Measurements from ENCODE around the gene ATP11C. TPM values are rescaled to one million over a fixed set of nuclear protein-coding genes. Genes with fewer than 3 reads are reported as not detected.

ATP11C gene
- total and polyA plus RNA-seq, 10 of the 15 experiments (the other 5 are each of a cell fraction or from before 2014, with no cell fraction given): 16.2 to 44.0 (median 24.8) TPM

DNA sequence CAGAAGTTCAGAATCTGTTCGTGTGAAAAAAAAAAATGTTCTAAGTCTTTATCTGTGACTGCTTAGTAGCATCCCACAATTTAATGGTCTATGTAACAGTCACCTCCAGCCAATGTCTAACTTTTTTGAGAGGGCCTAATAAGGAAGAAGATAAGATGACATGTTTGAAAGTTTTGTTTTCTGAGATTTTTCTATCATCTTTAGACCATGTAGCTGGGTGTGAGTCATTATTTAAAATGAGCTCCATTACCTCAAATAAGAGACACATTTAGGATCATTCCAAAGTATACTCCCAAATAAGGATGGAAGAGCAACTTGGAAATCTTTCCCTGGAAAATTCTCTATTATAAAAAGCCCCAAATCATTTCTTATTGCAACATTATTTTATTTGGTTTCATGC, 196.7 kb downstream of the ATP11C start:
- WGBS (ENCODE audit: insufficient coverage, insufficient replicate concordance, low lambda C conversion rate, missing lambda C conversion rate): 53% methylated on average over 1 of the region's 1 CpG
- TF ChIP-seq TBL1XR1 (IDR thresholded peaks at IDR 0.05; ENCODE audit: low read depth, low read length) (no peak), ZZZ3 (IDR thresholded peaks at IDR 0.05; ENCODE audit: control insufficient read depth, insufficient read length, low read depth) (no peak), ESRRA (IDR thresholded peaks at IDR 0.05; ENCODE audit: low read length) (no peak), SMC3 (IDR thresholded peaks at IDR 0.05; ENCODE audit: borderline replicate concordance, low read length) (no peak), ATF7 (IDR thresholded peaks at IDR 0.05; ENCODE audit: low read depth) (no peak), EZH2 (IDR thresholded peaks at IDR 0.05; ENCODE audit: borderline replicate concordance, control insufficient read depth, low read depth, low read length) (no peak), NR2C2 (IDR thresholded peaks at IDR 0.05; ENCODE audit: borderline replicate concordance, control insufficient read depth, insufficient read length, low read depth) (no peak), TCF7 (IDR thresholded peaks at IDR 0.05; ENCODE audit: borderline replicate concordance) (no peak), CEBPB (IDR thresholded peaks at IDR 0.05; ENCODE audit: borderline replicate concordance in 1 of 2, low read depth in 2 of 2, low read length in 2 of 2) (no peak), KLF5 (IDR thresholded peaks at IDR 0.05; ENCODE audit: partially characterized antibody) (no peak), EP300 (IDR thresholded peaks at IDR 0.05; ENCODE audit: borderline replicate concordance in 1 of 2, control insufficient read depth in 1 of 2, low read depth in 2 of 2, low read length in 2 of 2) (no peak), MEF2B (IDR thresholded peaks at IDR 0.05; ENCODE audit: partially characterized antibody, poor library complexity, severe bottlenecking) (no peak)
- ChIA-PET CTCF (interaction anchor here (0.6 kb wide), 1 partner anchor 587 kb away, joined by 3 read pairs; no protein-coding TSS in a partner anchor), POLR2A (no interaction called here), SMC1A (ENCODE audit: uncharacterized antibody, unreplicated experiment) (no interaction called here), RAD21 (ENCODE audit: unreplicated experiment) (no interaction called here)
- Histone ChIP-seq H3K27me3 (replicated peaks in 1 of 2; ENCODE audit: control insufficient read depth in 2 of 2, insufficient read depth in 2 of 2, low read length in 1 of 2) (no peaks in the 10 kb centered on the region), H4K20me1 (ENCODE audit: control insufficient read depth, insufficient read depth) (no peaks in the 10 kb centered on the region), H3K4me1 (ENCODE audit: control insufficient read depth, insufficient read depth, low read length) (no peaks in the 10 kb centered on the region), H3K9me3 (replicated peaks; ENCODE audit: control insufficient read depth, insufficient read depth, low read length) (no peaks in the 10 kb centered on the region), H3K27ac (ENCODE audit: control insufficient read depth, insufficient read depth) (no peak overlapping the region), H3K4me3 (no peak overlapping the region), H3K4me2 (ENCODE audit: control insufficient read depth, insufficient read depth) (no peak overlapping the region), H3K36me3 (ENCODE audit: control insufficient read depth in 2 of 2, insufficient read depth in 2 of 2, low read length in 1 of 2) (no peaks in the 10 kb centered on the region), H2AFZ (ENCODE audit: control insufficient read depth, low read depth, low read length) (no peak overlapping the region), H3K79me2 (ENCODE audit: control insufficient read depth, insufficient read depth, low read length) (no peaks in the 10 kb centered on the region), H3K9ac (ENCODE audit: control insufficient read depth, insufficient read depth, low read length) (no peak overlapping the region)
- no TSS peak for BruUV-seq (replicated peaks)
- intact Hi-C loops (cut with micrococcal nuclease; ENCODE audit: unreplicated experiment): no loop called here
- no peak for FAIRE-seq
- ATAC-seq: no peak
- in situ Hi-C loops (cut with MboI): no loop called here
- DNase-seq (ENCODE audit: low read depth, low spot score): no peak
